B cell (primary cell): Measurements from ENCODE around the gene TBC1D22A. TPM values are rescaled to one million over a fixed set of nuclear protein-coding genes. Genes with fewer than 3 reads are reported as not detected.
A peak's percentile ranks its signal among the peaks of the same experiment; 100 is the strongest.

Experiments
- ATAC-seq: fragments of 200-7000 bp; cut with Tn5 transposase; one replicate; pipeline ENCODE4 v1.10.0; 2021; ENCODE audit warnings: low read depth, mild to moderate bottlenecking, moderate number of reproducible peaks, moderate library complexity
- CTCF ChIA-PET: fragments of 350-600 bp; sonication (Branson Sonifier 250); formaldehyde crosslinking; loops from one replicate; lab custom pipeline; 2021; ENCODE audit warnings: antibody characterized with exemption, inconsistent platforms; lab: Charles Lee
- POLR2A ChIA-PET: fragments of 350-600 bp; sonication (Branson Sonifier 250); formaldehyde crosslinking; loops from one replicate; lab custom pipeline; 2021; ENCODE audit warnings: antibody characterized with exemption; lab: Charles Lee
- DNase-seq: peaks from one replicate; pipeline ENCODE4 v3.0.0; 2013
- H2AFZ ChIP-seq: 2 replicates; pipeline ENCODE4 v1.6.1; 2012; ENCODE audit warnings: mild to moderate bottlenecking, low read depth, low read length; ENCODE audit not compliant: insufficient read depth, poor library complexity, severe bottlenecking
- H3K27ac ChIP-seq, 2 donors: 1 replicate in 1 of 2; 2 replicates in 1 of 2; pipeline ENCODE4 v1.5.1; 2012 to 2013; ENCODE audit warnings: low read length in 2 of 2, mild to moderate bottlenecking in 2 of 2, moderate library complexity in 1 of 2
- H3K27me3 ChIP-seq, 4 experiments: fragments of 200-600 bp in 1 of 4; sonication (generic) in 1 of 4; replicated peaks in 1 of 4; 1 replicate in 2 of 4; 2 replicates in 2 of 4; pipeline versions ENCODE4 v1.6.1 to v1.7.0; 2013 to 2016; ENCODE audit warnings: low read length in 3 of 4, mild to moderate bottlenecking in 2 of 4, mixed read lengths in 1 of 4, moderate library complexity in 1 of 4; ENCODE audit not compliant: insufficient read depth in 4 of 4, control insufficient read depth in 3 of 4; ENCODE audit errors: control extremely low read depth in 1 of 4
- H3K36me3 ChIP-seq, 2 experiments: replicated peaks in 1 of 2; 1 replicate in 1 of 2; 2 replicates in 1 of 2; pipeline versions ENCODE4 v1.6.1 to v1.7.1; 2013; ENCODE audit warnings: low read length in 1 of 2; ENCODE audit not compliant: insufficient read depth in 2 of 2, control insufficient read depth in 1 of 2; ENCODE audit errors: control extremely low read depth in 1 of 2, extremely low read depth in 1 of 2
- H3K4me1 ChIP-seq, 2 donors: fragments of 200-600 bp in 1 of 2; sonication (generic) in 1 of 2; 1 replicate in 1 of 2; 2 replicates in 1 of 2; pipeline versions ENCODE4 v1.5.1 to v1.6.1; 2013 to 2017; ENCODE audit warnings: low read length in 2 of 2; ENCODE audit not compliant: control insufficient read depth in 2 of 2, insufficient read depth in 2 of 2
- H3K4me2 ChIP-seq: replicated peaks from 2 replicates; pipeline ENCODE3; 2012; ENCODE audit warnings: mild to moderate bottlenecking, low read depth, low read length; ENCODE audit not compliant: poor library complexity, severe bottlenecking
- H3K4me3 ChIP-seq, 5 experiments: fragments of 200-600 bp in 1 of 5; sonication (generic) in 1 of 5; 1 replicate in 3 of 5; 2 replicates in 2 of 5; pipeline versions ENCODE4 v1.5.1 to v1.7.0; 2011 to 2016; ENCODE audit warnings: low read length in 4 of 5, mild to moderate bottlenecking in 4 of 5, low read depth in 2 of 5, control low read depth in 1 of 5, moderate library complexity in 1 of 5; ENCODE audit not compliant: insufficient read depth in 1 of 5; ENCODE audit errors: control extremely low read depth in 1 of 5, extremely low read depth in 1 of 5
- H3K79me2 ChIP-seq: fragments of 200-600 bp; sonication (generic); one replicate; pipeline ENCODE4 v1.6.0; 2016; ENCODE audit warnings: low read length; ENCODE audit not compliant: control insufficient read depth, insufficient read depth
- H3K9ac ChIP-seq: fragments of 200-600 bp; sonication (generic); 2 replicates; pipeline ENCODE4 v1.6.1; 2017; ENCODE audit warnings: mild to moderate bottlenecking, low read length, moderate library complexity
- H3K9me3 ChIP-seq, 3 donors: one replicate each; pipeline versions ENCODE4 v1.6.1 to v1.7.1; 2013; ENCODE audit warnings: low read length in 2 of 3; ENCODE audit not compliant: control insufficient read depth in 2 of 3, insufficient read depth in 1 of 3; ENCODE audit errors: control extremely low read depth in 1 of 3
- H4K20me1 ChIP-seq: 2 replicates; pipeline ENCODE4 v1.6.0; 2012; ENCODE audit warnings: mild to moderate bottlenecking, low read length; ENCODE audit not compliant: insufficient read depth, control insufficient read depth, poor library complexity, severe bottlenecking
- H3K27ac Mint-ChIP-seq: one replicate; pipeline ENCODE4 v1.8.0; 2021; ENCODE audit warnings: mixed read lengths
- H3K27me3 Mint-ChIP-seq: one replicate; pipeline ENCODE4 v1.8.0; 2021; ENCODE audit warnings: mixed read lengths
- H3K4me1 Mint-ChIP-seq: one replicate; pipeline ENCODE4 v1.8.0; 2021; ENCODE audit warnings: mixed read lengths
- H3K4me3 Mint-ChIP-seq: one replicate; pipeline ENCODE4 v1.8.0; 2021; ENCODE audit warnings: mixed read lengths
- H3K9me3 Mint-ChIP-seq: one replicate; pipeline ENCODE4 v1.8.0; 2022; ENCODE audit warnings: mixed read lengths; ENCODE audit not compliant: insufficient read depth
- EZH2 ChIP-seq: IDR thresholded peaks from 2 replicates; pipeline ENCODE4 v1.6.1; 2012; ENCODE audit warnings: borderline replicate concordance, low read depth, mild to moderate bottlenecking, moderate library complexity, low read length; ENCODE audit not compliant: insufficient read depth, poor library complexity, severe bottlenecking
- WGBS: methylation state at CpG from one replicate; pipeline ENCODE4 v1.1.5; 2013; ENCODE audit warnings: missing lambda C conversion rate; ENCODE audit not compliant: insufficient coverage; 5-methylcytosine and 5-hydroxymethylcytosine counted together
- intact Hi-C: fragments of 100-400 bp; cut with micrococcal nuclease; formaldehyde crosslinking; loops from one replicate; pipeline ENCODE4 v1.10.0; 2022
- polyA plus RNA-seq: library from polyadenylated mRNA; depleted of rRNA; stranded (reverse); fragments of >200 nt; gene quantifications from 2 replicates; pipeline ENCODE4 v1.2.3, GENCODE V29; 2012
- total RNA-seq, 2 donors: library from RNA; stranded (reverse); fragments of 120-200 nt in 1 of 2; gene quantifications; 1 replicate in 1 of 2; 2 replicates in 1 of 2; pipeline versions ENCODE4 v1.2.3 to v1.2.4, GENCODE V29; 2013 to 2022
- TF ChIP-seq, protein P1 (sequence below): fragments of 200-600 bp; IDR thresholded peaks from one replicate; pipeline ENCODE4 v1.8.0; 2022; ENCODE audit warnings: antibody characterized with exemption, mild to moderate bottlenecking

TBC1D22A gene
- total and polyA plus RNA-seq, 2 donors (not counting 1 experiment from before 2014, with no cell fraction given): 73.8 to 128 TPM

DNA sequence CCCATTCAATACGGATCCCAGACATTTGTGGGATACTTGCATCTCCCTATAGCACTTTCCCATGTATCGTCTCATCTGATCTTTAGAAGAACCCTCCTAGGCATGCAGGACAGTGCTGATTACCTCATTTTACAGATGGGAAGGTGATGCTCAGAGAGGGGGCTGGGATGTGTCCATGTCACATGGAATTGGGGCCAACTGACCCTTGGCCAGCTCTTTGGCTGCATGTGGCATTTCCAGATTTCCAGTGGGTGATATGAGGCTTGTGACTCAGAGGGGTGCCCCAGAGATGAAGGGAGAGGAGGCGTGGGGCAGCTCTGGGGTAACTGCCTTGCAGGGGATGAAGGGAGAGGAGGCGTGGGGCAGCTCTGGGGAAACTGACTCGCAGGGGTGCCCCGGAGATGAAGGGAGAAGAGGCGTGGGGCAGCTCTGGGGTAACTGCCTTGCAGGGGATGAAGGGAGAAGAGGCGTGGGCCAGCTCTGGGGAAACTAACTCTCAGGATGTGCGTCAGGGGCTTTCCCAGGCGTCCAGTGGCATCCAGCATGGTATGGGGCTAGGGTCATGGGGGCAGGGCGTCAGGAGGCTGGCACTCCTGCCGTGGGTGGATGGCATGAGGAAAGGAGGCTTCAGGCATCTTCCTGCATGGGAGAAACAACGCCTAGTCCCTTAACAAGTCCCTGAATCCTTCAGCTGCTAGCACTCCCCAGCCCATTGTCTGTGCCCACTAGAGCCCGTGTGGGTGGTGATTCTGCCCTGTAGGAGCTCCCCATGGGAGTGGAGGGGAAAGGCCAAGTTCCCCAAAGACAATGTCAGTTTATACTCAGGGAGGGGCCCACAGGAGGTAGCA is 12.5 kb upstream of the TBC1D22A start:
- H3K27me3 Mint-ChIP-seq: peaks cover 8% of the 10 kb centered on the region
- CTCF ChIA-PET: interaction anchor here (1.6 to 3.8 kb wide), 4 partner anchors 8 to 24 kb away, joined by 4 to 19 read pairs (median 11); partner anchors contain the start of gene TBC1D22A
- Histone ChIP-seq H3K4me3 (no peak overlapping the region), H3K9me3 (no peaks in the 10 kb centered on the region), H3K9ac (no peak overlapping the region), H3K27me3 (peaks cover 0 to 6% (median 0%) of the 10 kb centered on the region in 4 experiments), H3K4me1 (peaks cover 13 to 39% of the 10 kb centered on the region in 2 donors), H4K20me1 (no peaks in the 10 kb centered on the region), H2AFZ (peak overlapping the region; percentile 6), H3K79me2 (no peaks in the 10 kb centered on the region), H3K4me2 (peak overlapping the region; percentile 36), H3K27ac (no peak overlapping the region), H3K36me3 (no peaks in the 10 kb centered on the region)
- DNase-seq (no peak), ATAC-seq (no peak)
- no peaks in the 10 kb centered on the region for H3K9me3 Mint-ChIP-seq
- H3K27ac Mint-ChIP-seq: peak overlapping the region; percentile 21
- intact Hi-C loops: no loop called here
- POLR2A ChIA-PET: interaction anchor here (1.0 kb wide), 1 partner anchor 13 kb away, joined by 12 read pairs; the partner anchor contains the start of gene TBC1D22A
- TF ChIP-seq, protein P1, sequence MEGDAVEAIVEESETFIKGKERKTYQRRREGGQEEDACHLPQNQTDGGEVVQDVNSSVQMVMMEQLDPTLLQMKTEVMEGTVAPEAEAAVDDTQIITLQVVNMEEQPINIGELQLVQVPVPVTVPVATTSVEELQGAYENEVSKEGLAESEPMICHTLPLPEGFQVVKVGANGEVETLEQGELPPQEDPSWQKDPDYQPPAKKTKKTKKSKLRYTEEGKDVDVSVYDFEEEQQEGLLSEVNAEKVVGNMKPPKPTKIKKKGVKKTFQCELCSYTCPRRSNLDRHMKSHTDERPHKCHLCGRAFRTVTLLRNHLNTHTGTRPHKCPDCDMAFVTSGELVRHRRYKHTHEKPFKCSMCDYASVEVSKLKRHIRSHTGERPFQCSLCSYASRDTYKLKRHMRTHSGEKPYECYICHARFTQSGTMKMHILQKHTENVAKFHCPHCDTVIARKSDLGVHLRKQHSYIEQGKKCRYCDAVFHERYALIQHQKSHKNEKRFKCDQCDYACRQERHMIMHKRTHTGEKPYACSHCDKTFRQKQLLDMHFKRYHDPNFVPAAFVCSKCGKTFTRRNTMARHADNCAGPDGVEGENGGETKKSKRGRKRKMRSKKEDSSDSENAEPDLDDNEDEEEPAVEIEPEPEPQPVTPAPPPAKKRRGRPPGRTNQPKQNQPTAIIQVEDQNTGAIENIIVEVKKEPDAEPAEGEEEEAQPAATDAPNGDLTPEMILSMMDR: no peak
- TF ChIP-seq EZH2: no peak
- H3K4me3 Mint-ChIP-seq: no peak overlapping the region
- H3K4me1 Mint-ChIP-seq: peaks cover 21% of the 10 kb centered on the region
- 67% methylated on average over 12 of the region's 14 CpGs for WGBS

- WGBS: 91% methylated on average over 5 of the region's 5 CpGs
- peaks cover 0 to 5% (median under 1%) of the 10 kb centered on the region in 3 donors for H3K9me3 ChIP-seq
- ChIA-PET POLR2A (no interaction called here), CTCF (interaction anchor here (1.9 to 3.8 kb wide), 3 partner anchors 8 to 23 kb away, joined by 4 to 19 read pairs (median 14); no protein-coding TSS in a partner anchor)
- H3K4me3 ChIP-seq: no peak overlapping the region
- DNase-seq: no peak
- H3K79me2 ChIP-seq: no peaks in the 10 kb centered on the region
- H4K20me1 ChIP-seq: no peaks in the 10 kb centered on the region
- H3K4me1 ChIP-seq: peaks cover 13 to 39% of the 10 kb centered on the region in 2 donors
- intact Hi-C loops: no loop called here
- H2AFZ ChIP-seq: no peak overlapping the region
- Mint-ChIP-seq H3K27ac (no peak overlapping the region), H3K4me3 (no peak overlapping the region), H3K9me3 (no peaks in the 10 kb centered on the region), H3K27me3 (peaks cover 8% of the 10 kb centered on the region), H3K4me1 (peaks cover 21% of the 10 kb centered on the region)
- TF ChIP-seq, protein P1: no peak
- no peak for TF ChIP-seq EZH2
- peaks cover 0 to 6% (median 0%) of the 10 kb centered on the region in 4 experiments for H3K27me3 ChIP-seq
- no peak overlapping the region for H3K9ac ChIP-seq
- no peak overlapping the region for H3K4me2 ChIP-seq
- H3K36me3 ChIP-seq: no peaks in the 10 kb centered on the region
- no peak for ATAC-seq
- no peak overlapping the region for H3K27ac ChIP-seq
Observed at GRCh38 chr22:46750530-46750800, 12.0 kb upstream of the TBC1D22A start.
